ENCODE measurements around the gene ZNF786.
"Not testable (repeated sequence)": the region's sequence is repeated elsewhere in the genome, so short reads cannot be mapped to it uniquely, and the experiment has no call there.

The ZNF786 gene

GRCh38 chr7:149081914-149082313 is 8.6 kb downstream of the ZNF786 start:
- in situ Hi-C loops (cut with MboI; ENCODE audit: low sequenced_read_pairs) = no loop called here

GRCh38 chr7:149077594-149077993 is 12.9 kb downstream of the ZNF786 start:
- in situ Hi-C loops (cut with MboI; ENCODE audit: low sequenced_read_pairs) = no loop called here

GRCh38 chr7:149075286-149075685 is 15.2 kb downstream of the ZNF786 start:
- in situ Hi-C loops (cut with MboI; ENCODE audit: low sequenced_read_pairs) = no loop called here

GRCh38 chr7:149074116-149074885 is 16.2 kb downstream of the ZNF786 start:
- in situ Hi-C loops (cut with MboI; ENCODE audit: low sequenced_read_pairs) = no loop called here

GRCh38 chr7:149072438-149072775 is 18.1 kb downstream of the ZNF786 start:
- in situ Hi-C loops (cut with MboI; ENCODE audit: low sequenced_read_pairs) = no loop called here

- in situ Hi-C loops (cut with MboI; ENCODE audit: low sequenced_read_pairs) = no loop called here
Observed at GRCh38 chr7:149071641-149072437, 18.7 kb downstream of the ZNF786 start.

- in situ Hi-C loops (cut with MboI; ENCODE audit: low sequenced_read_pairs) = no loop called here
Observed at GRCh38 chr7:149071182-149071635, 19.3 kb downstream of the ZNF786 start.

GRCh38 chr7:149070372-149071125 is 20.0 kb downstream of the ZNF786 start:
- in situ Hi-C loops (cut with MboI; ENCODE audit: low sequenced_read_pairs) = no loop called here

- in situ Hi-C loops (cut with MboI; ENCODE audit: low sequenced_read_pairs) = no loop called here
Observed at GRCh38 chr7:149067869-149068268, 22.6 kb downstream of the ZNF786 start.

- in situ Hi-C loops (cut with MboI; ENCODE audit: low sequenced_read_pairs) = no loop called here
Observed at GRCh38 chr7:149063476-149063875, 27.0 kb downstream of the ZNF786 start.

- in situ Hi-C loops (cut with MboI; ENCODE audit: low sequenced_read_pairs) = not testable (repeated sequence)
Observed at GRCh38 chr7:149062217-149062899, 28.2 kb downstream of the ZNF786 start.

GRCh38 chr7:149060156-149060555 is 30.4 kb downstream of the ZNF786 start:
- in situ Hi-C loops (cut with MboI; ENCODE audit: low sequenced_read_pairs) = no loop called here

- in situ Hi-C loops (cut with MboI; ENCODE audit: low sequenced_read_pairs) = no loop called here
Observed at GRCh38 chr7:149053885-149054284, 36.6 kb downstream of the ZNF786 start.

GRCh38 chr7:149053384-149053783 is 37.1 kb downstream of the ZNF786 start:
- in situ Hi-C loops (cut with MboI; ENCODE audit: low sequenced_read_pairs) = no loop called here

- in situ Hi-C loops (cut with MboI; ENCODE audit: low sequenced_read_pairs) = no loop called here
Observed at GRCh38 chr7:149050941-149051340, 39.6 kb downstream of the ZNF786 start.

- in situ Hi-C loops (cut with MboI; ENCODE audit: low sequenced_read_pairs) = no loop called here
Observed at GRCh38 chr7:149048805-149049204, 41.7 kb downstream of the ZNF786 start.

GRCh38 chr7:149046416-149046815 is 44.1 kb downstream of the ZNF786 start:
- in situ Hi-C loops (cut with MboI; ENCODE audit: low sequenced_read_pairs) = no loop called here

GRCh38 chr7:149043936-149044335 is 46.6 kb downstream of the ZNF786 start:
- in situ Hi-C loops (cut with MboI; ENCODE audit: low sequenced_read_pairs) = no loop called here

- in situ Hi-C loops (cut with MboI; ENCODE audit: low sequenced_read_pairs) = no loop called here
Observed at GRCh38 chr7:149041350-149041749, 49.2 kb downstream of the ZNF786 start.

- in situ Hi-C loops (cut with MboI; ENCODE audit: low sequenced_read_pairs) = not testable (repeated sequence)
Observed at GRCh38 chr7:149038641-149039040, 51.9 kb downstream of the ZNF786 start.

- in situ Hi-C loops (cut with MboI; ENCODE audit: low sequenced_read_pairs) = no loop called here
Observed at GRCh38 chr7:149036676-149037075, 53.8 kb downstream of the ZNF786 start.
